DOHH2 (cell line): Measurements from ENCODE around the gene IRX2.

Experiments
- H3F3A ChIP-seq: fragments of 200-600 bp; sonication (generic), shearing (Covaris generic); 2 replicates; pipeline ENCODE4 v1.6.0; 2016; ENCODE audit warnings: antibody characterized with exemption, mild to moderate bottlenecking; ENCODE audit not compliant: control insufficient read depth, insufficient read depth
- H3K27ac ChIP-seq: fragments of 200-600 bp; sonication (generic); 2 replicates; pipeline ENCODE4 v1.5.1; 2014; ENCODE audit warnings: low read depth, mild to moderate bottlenecking, low read length, moderate library complexity
- H3K27me3 ChIP-seq: fragments of 200-600 bp; sonication (generic); 2 replicates; pipeline ENCODE4 v1.6.1; 2014; ENCODE audit warnings: mild to moderate bottlenecking, low read length, mixed read lengths; ENCODE audit not compliant: control insufficient read depth
- H3K36me3 ChIP-seq: fragments of 200-600 bp; sonication (generic); 2 replicates; pipeline ENCODE4 v1.6.1; 2014; ENCODE audit warnings: mild to moderate bottlenecking, low read length, moderate library complexity, mixed read lengths; ENCODE audit not compliant: control insufficient read depth
- H3K4me1 ChIP-seq: fragments of 200-600 bp; sonication (generic); 2 replicates; pipeline ENCODE4 v1.6.1; 2014; ENCODE audit warnings: mild to moderate bottlenecking, low read length, mixed read lengths; ENCODE audit not compliant: control insufficient read depth
- H3K4me2 ChIP-seq: fragments of 200-600 bp; sonication (generic); 2 replicates; pipeline ENCODE4 v1.6.0; 2014; ENCODE audit warnings: mild to moderate bottlenecking, low read length, moderate library complexity
- H3K4me3 ChIP-seq: fragments of 200-600 bp; sonication (generic); 2 replicates; pipeline ENCODE4 v1.5.1; 2014; ENCODE audit warnings: mild to moderate bottlenecking, low read length, mixed read lengths
- H3K79me2 ChIP-seq: fragments of 200-600 bp; sonication (generic); 2 replicates; pipeline ENCODE4 v1.6.1; 2014; ENCODE audit warnings: mild to moderate bottlenecking, low read length, mixed read lengths; ENCODE audit not compliant: control insufficient read depth
- H3K9me2 ChIP-seq: fragments of 200-600 bp; sonication (generic); replicated peaks from 2 replicates; pipeline ENCODE4 v1.6.1; 2014; ENCODE audit warnings: mild to moderate bottlenecking, low read length, mixed read lengths; ENCODE audit not compliant: control insufficient read depth
- H3K9me3 ChIP-seq: fragments of 200-600 bp; sonication (generic); 2 replicates; pipeline ENCODE4 v1.6.1; 2014; ENCODE audit warnings: antibody characterized with exemption, low read length, mixed read lengths; ENCODE audit not compliant: control insufficient read depth, insufficient read depth
- H4K20me1 ChIP-seq: fragments of 200-600 bp; sonication (generic); 2 replicates; pipeline ENCODE4 v1.6.0; 2014; ENCODE audit warnings: low read depth, mild to moderate bottlenecking, antibody characterized with exemption, low read length, moderate library complexity; ENCODE audit not compliant: control insufficient read depth, insufficient read depth
- EZH2phosphoT487 ChIP-seq: fragments of 200-600 bp; sonication (generic); IDR thresholded peaks from 2 replicates; pipeline ENCODE4 v1.6.1; 2017; ENCODE audit warnings: borderline replicate concordance, mild to moderate bottlenecking, antibody characterized with exemption, low read length, moderate library complexity, mixed read lengths
- TF ChIP-seq, protein P1 (sequence below): fragments of 200-600 bp; sonication (generic); IDR thresholded peaks from one replicate; pipeline ENCODE4 v1.5.1; 2014; ENCODE audit warnings: antibody characterized with exemption, mild to moderate bottlenecking, low read depth, low read length; ENCODE audit not compliant: poor library complexity, severe bottlenecking

Gene IRX2

GRCh38 chr5:2762744-2763532 lies 11.5 kb upstream of the IRX2 start:
- Histone ChIP-seq H3K9me3 (no peaks in the 10 kb centered on the region; the same call in 1 of the 2 replicates), H3K4me2 (no peak overlapping the region), H4K20me1 (no peaks in the 10 kb centered on the region), H3F3A (no peaks in the 10 kb centered on the region), H3K79me2 (no peaks in the 10 kb centered on the region), H3K9me2 (no peaks in the 10 kb centered on the region), H3K27ac (no peak overlapping the region), H3K4me1 (no peaks in the 10 kb centered on the region), H3K36me3 (no peaks in the 10 kb centered on the region), H3K27me3 (no peaks in the 10 kb centered on the region), H3K4me3 (no peak overlapping the region)
- no peak for TF ChIP-seq EZH2phosphoT487
- TF ChIP-seq, protein P1, sequence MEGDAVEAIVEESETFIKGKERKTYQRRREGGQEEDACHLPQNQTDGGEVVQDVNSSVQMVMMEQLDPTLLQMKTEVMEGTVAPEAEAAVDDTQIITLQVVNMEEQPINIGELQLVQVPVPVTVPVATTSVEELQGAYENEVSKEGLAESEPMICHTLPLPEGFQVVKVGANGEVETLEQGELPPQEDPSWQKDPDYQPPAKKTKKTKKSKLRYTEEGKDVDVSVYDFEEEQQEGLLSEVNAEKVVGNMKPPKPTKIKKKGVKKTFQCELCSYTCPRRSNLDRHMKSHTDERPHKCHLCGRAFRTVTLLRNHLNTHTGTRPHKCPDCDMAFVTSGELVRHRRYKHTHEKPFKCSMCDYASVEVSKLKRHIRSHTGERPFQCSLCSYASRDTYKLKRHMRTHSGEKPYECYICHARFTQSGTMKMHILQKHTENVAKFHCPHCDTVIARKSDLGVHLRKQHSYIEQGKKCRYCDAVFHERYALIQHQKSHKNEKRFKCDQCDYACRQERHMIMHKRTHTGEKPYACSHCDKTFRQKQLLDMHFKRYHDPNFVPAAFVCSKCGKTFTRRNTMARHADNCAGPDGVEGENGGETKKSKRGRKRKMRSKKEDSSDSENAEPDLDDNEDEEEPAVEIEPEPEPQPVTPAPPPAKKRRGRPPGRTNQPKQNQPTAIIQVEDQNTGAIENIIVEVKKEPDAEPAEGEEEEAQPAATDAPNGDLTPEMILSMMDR, result no peak

GRCh38 chr5:2761921-2762488 lies 10.5 kb upstream of the IRX2 start:
- no peaks in the 10 kb centered on the region for H3F3A ChIP-seq
- TF ChIP-seq, protein P1, result no peak
- no peak overlapping the region for H3K4me3 ChIP-seq
- no peaks in the 10 kb centered on the region for H3K4me1 ChIP-seq
- no peaks in the 10 kb centered on the region for H3K79me2 ChIP-seq
- no peaks in the 10 kb centered on the region for H3K27me3 ChIP-seq
- no peaks in the 10 kb centered on the region; the same call in 1 of the 2 replicates for H3K9me3 ChIP-seq
- no peak overlapping the region for H3K4me2 ChIP-seq
- H3K27ac ChIP-seq, result no peak overlapping the region
- H3K36me3 ChIP-seq, result no peaks in the 10 kb centered on the region
- H3K9me2 ChIP-seq, result no peaks in the 10 kb centered on the region
- H4K20me1 ChIP-seq, result no peaks in the 10 kb centered on the region

DNA sequence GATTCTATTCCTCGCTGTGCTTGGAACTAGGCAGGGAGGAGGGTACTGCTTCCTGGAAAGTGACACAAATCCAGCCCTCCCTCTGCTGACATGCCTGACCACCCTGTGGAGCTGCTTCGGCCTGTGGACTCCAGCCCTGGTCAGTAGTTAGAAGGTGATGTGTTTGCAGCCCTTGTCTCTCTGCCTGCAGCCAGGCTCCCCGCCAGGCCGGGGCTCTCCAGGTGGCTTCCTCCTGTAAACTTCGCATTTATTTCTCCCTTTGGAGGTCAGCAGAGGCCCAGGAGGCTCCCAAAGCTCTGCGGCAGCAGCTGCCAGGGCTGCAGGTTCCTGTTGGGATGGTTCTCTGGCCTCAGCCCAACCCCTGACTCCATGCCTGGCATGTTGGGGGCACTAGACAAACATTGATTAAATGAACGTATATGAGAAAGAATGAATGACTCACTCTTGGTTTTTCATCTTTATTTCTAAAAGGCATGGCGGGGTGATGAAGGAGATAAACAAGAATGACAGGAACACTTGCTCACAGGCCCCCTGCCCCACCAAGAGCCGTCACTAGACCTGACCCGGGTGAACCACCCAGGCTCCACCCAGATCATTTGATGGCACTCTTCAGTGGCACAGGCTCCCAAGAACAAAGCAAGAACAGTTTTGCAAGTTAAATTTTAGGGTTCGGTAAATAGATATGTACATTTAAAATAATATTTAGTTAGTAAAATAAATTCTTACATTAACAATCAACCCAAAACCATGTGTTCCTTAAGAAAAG lies 8.4 kb upstream of the IRX2 start:
- Histone ChIP-seq H3K27me3 (no peaks in the 10 kb centered on the region), H3K4me2 (no peak overlapping the region), H3K4me3 (no peak overlapping the region), H3K36me3 (no peaks in the 10 kb centered on the region), H3F3A (no peaks in the 10 kb centered on the region), H3K9me3 (peaks cover 8% of the 10 kb centered on the region; the same call in 1 of the 2 replicates), H3K79me2 (no peaks in the 10 kb centered on the region), H3K4me1 (no peaks in the 10 kb centered on the region), H4K20me1 (no peaks in the 10 kb centered on the region), H3K27ac (no peak overlapping the region), H3K9me2 (no peaks in the 10 kb centered on the region)
- TF ChIP-seq, protein P1, result no peak
- TF ChIP-seq EZH2phosphoT487, result no peak
